K562 (cell line): Measurements from ENCODE around the gene MYO15A. TPM values are rescaled to one million over a fixed set of nuclear protein-coding genes. Genes with fewer than 3 reads are reported as not detected.
A peak's percentile ranks its signal among the peaks of the same experiment; 100 is the strongest.

Source experiments
- ATAC-seq: fragments of 200-7000 bp; cut with Tn5 transposase; 3 replicates; pipeline ENCODE4 v1.9.1; 2020; ENCODE audit warnings: moderate library complexity
- BruUV-seq: library from RNA; stranded (reverse); fragments of 400-500 nt; replicated peaks from 2 replicates; lab custom pipeline; 2021; lab: Mats Ljungman, UMichigan
- CTCF ChIA-PET: fragments of 300-600 bp; formaldehyde crosslinking; extraction: SDS; loops from one replicate; lab custom pipeline; 2021; ENCODE audit warnings: low intra/inter-chr PET ratio; lab: Yijun Ruan, JAX
- POLR2A ChIA-PET: fragments of 300-600, 350-650 bp; sonication (Branson Sonifier 250); formaldehyde crosslinking; extraction: SDS; loops from one replicate; lab custom pipeline; 2021; ENCODE audit warnings: antibody characterized with exemption, inconsistent platforms; lab: Yijun Ruan, JAX
- DNase-seq, 4 experiments: peaks; one replicate each; pipeline versions ENCODE4 v3.0.0 to v3.0.0-alpha.2; 2011 to 2018; ENCODE audit warnings: low spot score in 3 of 4, mixed read lengths in 3 of 4; ENCODE audit errors: extremely low read depth in 1 of 4
- FAIRE-seq: peaks from 2 replicates; lab custom pipeline; 2011; peaks lifted over from hg19 to GRCh38; lab: Jason Lieb, UNC
- H2AFZ ChIP-seq: 2 replicates; pipeline ENCODE4 v1.6.0; 2011; ENCODE audit warnings: low read depth, low read length, control low read depth, inconsistent platforms
- H3K27ac ChIP-seq: fragments of 200-600 bp; 3 replicates; pipeline ENCODE4 v1.8.0; 2011; ENCODE audit warnings: low read depth, mild to moderate bottlenecking, control low read depth, inconsistent platforms, low read length, moderate library complexity, mixed read lengths; ENCODE audit errors: extremely low read depth
- H3K27me3 ChIP-seq, 2 experiments: fragments of 300-600 bp in 1 of 2; 2 replicates in 1 of 2; 3 replicates in 1 of 2; pipeline versions ENCODE4 v1.6.0 to v1.8.0; 2011; ENCODE audit warnings: inconsistent platforms in 2 of 2, low read length in 2 of 2, mild to moderate bottlenecking in 1 of 2, mixed read lengths in 1 of 2, moderate library complexity in 1 of 2; ENCODE audit not compliant: control insufficient read depth in 2 of 2, insufficient read depth in 2 of 2
- H3K36me3 ChIP-seq: fragments of 300-600 bp; 3 replicates; pipeline ENCODE4 v1.8.0; 2011; ENCODE audit warnings: mild to moderate bottlenecking, low read length, inconsistent platforms; ENCODE audit not compliant: control insufficient read depth, insufficient read depth
- H3K4me1 ChIP-seq, 2 experiments: fragments of 200-600 bp in 1 of 2; replicated peaks in 1 of 2; 2 replicates in 1 of 2; 3 replicates in 1 of 2; pipeline versions ENCODE4 v1.5.1 to v1.8.0; 2011; ENCODE audit warnings: inconsistent platforms in 2 of 2, low read length in 2 of 2, mild to moderate bottlenecking in 1 of 2, mixed read lengths in 1 of 2, moderate library complexity in 1 of 2; ENCODE audit not compliant: control insufficient read depth in 2 of 2, insufficient read depth in 2 of 2
- H3K4me2 ChIP-seq: 2 replicates; pipeline ENCODE4 v1.6.1; 2011; ENCODE audit warnings: low read length, control low read depth, inconsistent platforms, mixed read lengths; ENCODE audit not compliant: insufficient read depth
- H3K4me3 ChIP-seq: fragments of 200-600 bp; sonication (generic), shearing (Covaris generic); 2 replicates; pipeline ENCODE4 v1.5.1; 2016; ENCODE audit warnings: control low read depth, inconsistent platforms
- H3K79me2 ChIP-seq: fragments of 200-600 bp; 3 replicates; pipeline ENCODE4 v1.8.0; 2011; ENCODE audit warnings: low read length, inconsistent platforms; ENCODE audit not compliant: control insufficient read depth, insufficient read depth
- H3K9ac ChIP-seq, 2 experiments: 2 replicates each; pipeline versions ENCODE4 v1.6.0 to v1.6.1; 2011; ENCODE audit warnings: low read depth in 2 of 2, low read length in 2 of 2, control low read depth in 1 of 2, inconsistent platforms in 1 of 2, mild to moderate bottlenecking in 1 of 2, mixed read lengths in 1 of 2; ENCODE audit not compliant: insufficient read depth in 1 of 2
- H3K9me1 ChIP-seq: one replicate; pipeline ENCODE4 v1.6.0; 2011; ENCODE audit warnings: inconsistent platforms, mild to moderate bottlenecking, low read length, moderate library complexity; ENCODE audit not compliant: control insufficient read depth, insufficient read depth
- H3K9me3 ChIP-seq: replicated peaks from 2 replicates; pipeline ENCODE4 v1.5.1; 2011; ENCODE audit warnings: low read depth, low read length, inconsistent platforms; ENCODE audit not compliant: control insufficient read depth, insufficient read depth
- H4K20me1 ChIP-seq: replicated peaks from 2 replicates; pipeline ENCODE4 v1.6.1; 2011; ENCODE audit warnings: low read length, inconsistent platforms, mixed read lengths; ENCODE audit not compliant: control insufficient read depth, insufficient read depth
- BHLHE40 ChIP-seq: IDR thresholded peaks from 2 replicates; pipeline ENCODE4 v1.6.1; 2011; ENCODE audit warnings: low read length, improper control_type of control experiment
- EGR1 ChIP-seq: fragments of 450-650 bp; conservative IDR thresholded peaks from 2 replicates; pipeline ENCODE4 v1.6.1; 2017; ENCODE audit warnings: mild to moderate bottlenecking
- POLR2H ChIP-seq: IDR thresholded peaks from 2 replicates; pipeline ENCODE4 v1.6.1; 2016; ENCODE audit warnings: missing genetic modification characterization, low read depth, mild to moderate bottlenecking, control low read depth, missing compliant biosample characterization, moderate library complexity
- RFX5 ChIP-seq: IDR thresholded peaks from 2 replicates; pipeline ENCODE4 v1.6.1; 2011; ENCODE audit warnings: low read depth, mild to moderate bottlenecking, improper control_type of control experiment, low read length
- SREBF1 ChIP-seq: fragments of 150-350 bp; IDR thresholded peaks from 2 replicates; pipeline ENCODE4 v1.6.1; 2014; ENCODE audit warnings: antibody characterized with exemption, low read depth, low read length, borderline replicate concordance
- ZBTB8A ChIP-seq: fragments of 450-650 bp; IDR thresholded peaks from 2 replicates; pipeline ENCODE4 v1.6.1; 2018; ENCODE audit warnings: mild to moderate bottlenecking, moderate library complexity; ENCODE audit not compliant: partially characterized antibody
- ZSCAN29 ChIP-seq: fragments of 450-650 bp; IDR thresholded peaks from 2 replicates; pipeline ENCODE4 v1.6.1; 2017
- WGBS: fragments of 100-300 bp; shearing (Covaris generic); methylation state at CpG from one replicate; pipeline ENCODE4 v1.1.6; 2016; ENCODE audit warnings: low coverage, mixed read lengths; ENCODE audit not compliant: insufficient coverage; ENCODE audit errors: missing lambda C conversion rate; 5-methylcytosine and 5-hydroxymethylcytosine counted together
- in situ Hi-C: fragments of 300-500 bp; cut with MboI; formaldehyde crosslinking; loops from 4 replicates; pipeline ENCODE4 v1.15.0; 2018; ENCODE audit warnings: inconsistent platforms, mixed read lengths
- intact Hi-C: fragments of 100-400 bp; cut with micrococcal nuclease; formaldehyde crosslinking; loops from 2 replicates; pipeline ENCODE4 v1.14.2; 2022
- polyA plus RNA-seq, 8 experiments: library from polyadenylated mRNA; depleted of rRNA in 4 of 8; stranded (reverse) in 5 of 8; unstranded in 3 of 8; fragments of >200 nt; fragmentation: Nextera tagmentation in 2 of 8; fragmentation: Illumina TruSeq in 1 of 8; extraction: Ambion mirVana in 2 of 8; extraction: Trizol in 1 of 8; gene quantifications; 2 replicates each; pipeline versions ENCODE4 v1.2.1 to v1.2.3, GENCODE V29; 2011 to 2014; ENCODE audit warnings: inconsistent platforms in 1 of 8, missing spikeins in 1 of 8
- total RNA-seq, 7 experiments: library from RNA; depleted of rRNA in 6 of 7; stranded (reverse); fragments of >200 nt in 6 of 7; fragmentation: Illumina TruSeq in 2 of 7; extraction: Trizol in 2 of 7; gene quantifications; 2 replicates each; pipeline versions ENCODE4 v1.2.1 to v1.2.3, GENCODE V29; 2011 to 2021; ENCODE audit warnings: low replicate concordance in 1 of 7
- TF ChIP-seq, protein P1 (sequence below), 3 experiments: fragments of 200-800 bp in 1 of 3; sonication (Bioruptor generic) in 1 of 3; sonication (generic) in 1 of 3; formaldehyde crosslinking in 1 of 3; IDR thresholded peaks; 2 replicates each; pipeline versions ENCODE4 v1.6.1 to v1.8.0; 2016 to 2022; ENCODE audit warnings: mild to moderate bottlenecking in 2 of 3, missing compliant biosample characterization in 2 of 3, missing genetic modification characterization in 2 of 3, missing genetic modification reagents in 1 of 3
- TF ChIP-seq, protein P2 (sequence below), 2 experiments: fragments of 450-650 bp; IDR thresholded peaks; 2 replicates each; pipeline ENCODE4 v1.6.1; 2016

The MYO15A gene
- total and polyA plus RNA-seq, 9 of the 15 experiments (the other 6 are each of a cell fraction or from before 2014, with no cell fraction given): 0.05 to 0.88 (median 0.14) TPM; not detected in 1

DNA sequence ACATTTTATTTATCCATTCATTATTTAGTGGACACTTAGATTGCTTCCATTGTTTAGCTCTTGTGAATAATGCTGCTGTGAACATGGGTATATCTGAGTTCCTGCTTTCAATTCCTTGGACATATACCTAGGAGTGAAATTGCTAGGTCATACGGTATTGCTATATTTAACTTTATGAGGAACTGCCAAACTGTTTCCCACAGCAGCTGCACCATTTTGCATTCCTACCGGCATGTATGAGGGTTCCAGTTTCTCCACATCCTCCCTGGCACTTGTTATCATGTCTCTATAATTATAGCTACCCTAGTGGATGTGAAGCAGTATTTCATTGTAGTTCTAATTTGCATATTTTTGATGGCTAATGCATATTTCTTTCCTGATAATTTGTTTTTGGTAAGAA, 44.5 kb upstream of the MYO15A start (continued):
- TF ChIP-seq, protein P1, sequence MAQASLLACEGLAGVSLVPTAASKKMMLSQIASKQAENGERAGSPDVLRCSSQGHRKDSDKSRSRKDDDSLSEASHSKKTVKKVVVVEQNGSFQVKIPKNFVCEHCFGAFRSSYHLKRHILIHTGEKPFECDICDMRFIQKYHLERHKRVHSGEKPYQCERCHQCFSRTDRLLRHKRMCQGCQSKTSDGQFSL (CRISPR knock-in tag; IDR thresholded peaks at IDR 0.05): no peak
- TF ChIP-seq, protein P1 (tag; IDR thresholded peaks at IDR 0.05): no peak

DNA sequence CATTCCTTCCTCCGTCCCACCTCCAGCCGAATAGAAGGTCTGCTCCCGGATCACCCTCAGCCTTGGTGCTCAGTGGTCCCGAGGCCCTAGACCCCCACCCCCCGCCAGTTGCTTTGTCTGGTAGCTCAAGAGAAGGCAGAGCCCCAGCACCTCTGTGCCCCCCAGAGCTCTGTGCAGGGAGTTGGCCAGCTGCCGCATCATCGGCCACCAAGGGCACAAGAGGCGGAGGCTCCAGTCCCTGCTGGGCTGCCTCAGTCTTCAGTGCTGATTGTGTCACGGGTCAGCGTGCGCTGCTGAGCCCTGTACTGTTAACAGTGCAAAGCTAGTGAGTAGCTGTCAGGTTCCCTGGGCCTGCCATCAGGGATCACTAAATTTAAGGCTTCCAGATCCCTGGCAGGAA, 43.0 kb upstream of the MYO15A start:
- Histone ChIP-seq H3K27me3 (no peaks in the 10 kb centered on the region), H3K79me2 (no peaks in the 10 kb centered on the region), H3K9me3 (no peaks in the 10 kb centered on the region), H3K4me1 (peaks cover 0 to 10% of the 10 kb centered on the region in 2 experiments; a peak in 3 of 5 replicates), H3K4me2 (no peak overlapping the region), H3K9ac (peak overlapping the region in 1 of 2 experiments; percentile 52; a peak in 1 of 4 replicates), H3K9me1 (no peaks in the 10 kb centered on the region), H4K20me1 (no peaks in the 10 kb centered on the region), H2AFZ (no peak overlapping the region), H3K36me3 (peaks cover 27% of the 10 kb centered on the region; the same call in 2 of the 3 replicates), H3K4me3 (no peak overlapping the region), H3K27ac (no peak overlapping the region)
- FAIRE-seq (no peak), ATAC-seq (no peak), DNase-seq (no peak)
- CTCF ChIA-PET: no interaction called here
- in situ Hi-C loops (no loop called here), intact Hi-C loops (no loop called here)
- no peak for TF ChIP-seq ZSCAN29
- TF ChIP-seq, protein P2, sequence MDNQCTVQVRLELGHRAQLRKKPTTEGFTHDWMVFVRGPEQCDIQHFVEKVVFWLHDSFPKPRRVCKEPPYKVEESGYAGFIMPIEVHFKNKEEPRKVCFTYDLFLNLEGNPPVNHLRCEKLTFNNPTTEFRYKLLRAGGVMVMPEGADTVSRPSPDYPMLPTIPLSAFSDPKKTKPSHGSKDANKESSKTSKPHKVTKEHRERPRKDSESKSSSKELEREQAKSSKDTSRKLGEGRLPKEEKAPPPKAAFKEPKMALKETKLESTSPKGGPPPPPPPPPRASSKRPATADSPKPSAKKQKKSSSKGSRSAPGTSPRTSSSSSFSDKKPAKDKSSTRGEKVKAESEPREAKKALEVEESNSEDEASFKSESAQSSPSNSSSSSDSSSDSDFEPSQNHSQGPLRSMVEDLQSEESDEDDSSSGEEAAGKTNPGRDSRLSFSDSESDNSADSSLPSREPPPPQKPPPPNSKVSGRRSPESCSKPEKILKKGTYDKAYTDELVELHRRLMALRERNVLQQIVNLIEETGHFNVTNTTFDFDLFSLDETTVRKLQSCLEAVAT (IDR thresholded peaks at IDR 0.05): no peak
- no peak for TF ChIP-seq EGR1
- no peak for TF ChIP-seq POLR2H
- TF ChIP-seq SREBF1: no peak
- no peak for TF ChIP-seq RFX5
- no peak for TF ChIP-seq ZBTB8A
- no peak for TF ChIP-seq BHLHE40
- POLR2A ChIA-PET: interaction anchor here (0.6 to 1.0 kb wide), 2 partner anchors 23 to 25 kb away, joined by 3 to 4 read pairs; partner anchors contain the start of gene DRG2
- 77% methylated on average over 6 of the region's 11 CpGs for WGBS
- BruUV-seq: no TSS peak
